ENCODE data around the gene COL18A1. TPM values are rescaled to one million over a fixed set of nuclear protein-coding genes. Genes with fewer than 3 reads are reported as not detected.

Gene COL18A1
- polyA plus RNA-seq, 4 donors = 2.2 to 34.3 (median 16.5) TPM

DNA sequence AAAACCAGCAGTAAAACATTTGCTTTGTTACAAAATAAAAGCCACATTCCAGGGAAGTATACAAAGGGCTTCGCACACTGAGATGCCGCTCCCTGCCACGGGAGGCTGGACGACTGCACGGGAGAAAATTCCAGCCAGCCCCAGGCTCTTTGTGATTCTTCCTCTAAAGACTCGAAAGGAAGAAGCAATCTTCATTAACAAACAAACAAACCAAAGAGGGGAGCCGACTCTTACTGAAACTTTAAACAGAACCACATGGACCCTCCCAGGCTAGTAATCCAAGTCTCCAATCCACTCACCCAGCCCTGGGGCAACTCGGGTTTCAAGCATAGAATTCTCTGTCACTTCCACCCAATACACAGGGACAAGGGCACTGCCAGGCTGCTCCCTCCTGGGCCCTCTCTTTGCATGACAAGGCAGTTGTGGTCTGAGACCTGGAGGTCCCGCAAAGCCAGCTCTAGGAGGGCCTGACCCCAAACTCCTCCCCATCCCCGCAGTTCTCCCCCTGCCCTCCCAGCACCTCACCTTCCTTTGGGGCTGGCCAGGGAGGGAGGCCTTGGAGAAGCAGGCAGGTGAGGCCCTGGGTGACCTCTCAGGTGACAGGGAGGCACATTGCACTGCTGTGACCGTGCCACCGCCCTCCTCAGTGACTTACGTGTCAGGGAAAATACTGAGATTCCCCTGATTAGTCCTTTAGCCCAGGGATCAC lies 26.6 kb upstream of the COL18A1 start:
- 45 to 50% (median 49%) methylated on average over 13 of the region's 13 CpGs for WGBS, 3 donors
- DNase-seq (no peak), FAIRE-seq (no peak)
- Histone ChIP-seq H3K9me3 (ENCODE audit: control insufficient read depth in 2 of 2, insufficient read depth in 1 of 2, low read depth in 1 of 2, low read length in 1 of 2) (peaks cover 0 to 11% of the 10 kb centered on the region in 2 donors), H3K36me3 (ENCODE audit: control insufficient read depth in 3 of 3, insufficient read depth in 2 of 3, low read depth in 1 of 3, low read length in 3 of 3) (no peaks in the 10 kb centered on the region), H3K27me3 (ENCODE audit: control insufficient read depth in 3 of 3, insufficient read depth in 3 of 3, low read length in 3 of 3) (peaks cover 0 to 3% (median 0%) of the 10 kb centered on the region in 3 donors), H3K4me1 (ENCODE audit: control insufficient read depth in 3 of 3, insufficient read depth in 2 of 3, low read depth in 1 of 3, low read length in 2 of 3) (no peaks in the 10 kb centered on the region), H3K27ac (ENCODE audit: low read depth in 1 of 3, low read length in 2 of 3) (peak overlapping the region in 1 of 3 donors; percentile 4), H3K4me3 (ENCODE audit: low read depth in 1 of 3, low read length in 3 of 3) (no peak overlapping the region)

DNA sequence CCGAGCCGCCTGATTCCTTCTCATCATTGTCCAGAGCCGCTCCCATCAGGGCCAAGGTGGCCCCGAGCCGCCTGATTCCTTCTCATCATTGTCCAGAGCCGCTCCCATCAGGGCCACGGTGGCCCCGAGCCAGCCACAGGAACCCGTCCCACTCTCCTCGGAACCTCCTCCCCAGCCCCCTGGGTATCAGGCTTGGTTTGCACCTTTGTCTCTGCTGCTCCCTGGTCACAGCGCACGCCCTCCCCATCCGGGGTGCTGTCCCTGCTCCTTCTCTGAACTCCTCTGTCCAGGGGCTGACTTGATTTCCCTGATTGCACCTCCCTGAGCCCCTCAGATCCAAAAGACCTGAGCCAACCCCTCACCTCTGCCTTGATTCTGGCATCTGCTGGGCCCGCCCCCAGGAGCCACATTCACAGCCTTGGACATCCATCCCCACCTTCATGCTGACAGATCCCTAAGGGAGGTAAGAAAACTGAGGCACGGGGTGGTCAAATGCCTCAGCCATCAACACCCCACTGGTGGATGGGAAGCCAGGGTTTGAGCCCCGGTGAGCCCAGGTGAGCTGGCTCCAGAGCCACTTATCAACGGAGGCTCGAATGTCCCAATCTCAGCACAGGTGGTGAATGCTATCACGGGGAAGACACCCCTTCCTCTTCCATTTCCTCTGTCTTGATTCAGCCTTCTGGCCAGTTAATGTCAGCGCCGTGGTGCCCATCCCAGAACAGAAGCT lies 25.6 kb upstream of the COL18A1 start:
- WGBS, 3 donors = 73 to 80% (median 74%) methylated on average over 16 to 19 of the region's 21 CpGs

DNA sequence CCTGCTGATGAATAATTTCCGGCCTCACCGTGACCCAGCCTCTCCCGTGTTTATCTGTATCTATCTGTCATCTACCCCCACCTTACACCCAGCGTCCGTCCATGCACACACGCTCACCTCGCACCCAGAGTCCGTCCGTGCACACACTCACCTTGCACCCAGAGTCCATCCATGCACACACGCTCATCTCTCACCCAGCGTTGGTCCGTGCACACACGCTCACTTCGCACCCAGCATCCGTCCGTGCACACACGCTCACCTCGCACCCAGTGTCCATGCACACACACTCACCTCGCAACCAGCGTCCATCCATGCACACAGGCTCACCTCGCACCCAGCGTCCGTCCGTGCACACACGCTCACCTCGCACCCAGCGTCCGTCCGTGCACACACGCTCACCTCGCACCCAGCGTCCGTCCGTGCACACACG lies 25.0 kb upstream of the COL18A1 start:
- no peaks in the 10 kb centered on the region for H3K4me1 ChIP-seq (ENCODE audit: control insufficient read depth in 3 of 3, insufficient read depth in 2 of 3, low read depth in 1 of 3, low read length in 2 of 3)
- H3K9me3 ChIP-seq (ENCODE audit: control insufficient read depth in 2 of 2, insufficient read depth in 1 of 2, low read depth in 1 of 2, low read length in 1 of 2) = peaks cover 0 to 11% of the 10 kb centered on the region in 2 donors
- H3K4me3 ChIP-seq (ENCODE audit: low read depth in 1 of 3, low read length in 3 of 3) = no peak overlapping the region
- 91 to 92% (median 92%) methylated on average over 27 to 32 of the region's 35 CpGs for WGBS, 3 donors
- FAIRE-seq = no peak
- no peak for DNase-seq
- H3K27me3 ChIP-seq (ENCODE audit: control insufficient read depth in 3 of 3, insufficient read depth in 3 of 3, low read length in 3 of 3) = peaks cover 0 to 7% (median 0%) of the 10 kb centered on the region in 3 donors
- H3K27ac ChIP-seq (ENCODE audit: low read depth in 1 of 3, low read length in 2 of 3) = no peak overlapping the region
- no peaks in the 10 kb centered on the region for H3K36me3 ChIP-seq (ENCODE audit: control insufficient read depth in 3 of 3, insufficient read depth in 2 of 3, low read depth in 1 of 3, low read length in 3 of 3)

More for the DNA sequence above, 25.6 kb upstream of the COL18A1 start:
- Histone ChIP-seq H3K9me3 (ENCODE audit: control insufficient read depth in 2 of 2, insufficient read depth in 1 of 2, low read depth in 1 of 2, low read length in 1 of 2) (peaks cover 0 to 11% of the 10 kb centered on the region in 2 donors), H3K36me3 (ENCODE audit: control insufficient read depth in 3 of 3, insufficient read depth in 2 of 3, low read depth in 1 of 3, low read length in 3 of 3) (no peaks in the 10 kb centered on the region), H3K4me3 (ENCODE audit: low read depth in 1 of 3, low read length in 3 of 3) (no peak overlapping the region), H3K27me3 (ENCODE audit: control insufficient read depth in 3 of 3, insufficient read depth in 3 of 3, low read length in 3 of 3) (peaks cover 0 to 7% (median 0%) of the 10 kb centered on the region in 3 donors), H3K4me1 (ENCODE audit: control insufficient read depth in 3 of 3, insufficient read depth in 2 of 3, low read depth in 1 of 3, low read length in 2 of 3) (no peaks in the 10 kb centered on the region), H3K27ac (ENCODE audit: low read depth in 1 of 3, low read length in 2 of 3) (no peak overlapping the region)
- FAIRE-seq (no peak), DNase-seq (no peak)

DNA sequence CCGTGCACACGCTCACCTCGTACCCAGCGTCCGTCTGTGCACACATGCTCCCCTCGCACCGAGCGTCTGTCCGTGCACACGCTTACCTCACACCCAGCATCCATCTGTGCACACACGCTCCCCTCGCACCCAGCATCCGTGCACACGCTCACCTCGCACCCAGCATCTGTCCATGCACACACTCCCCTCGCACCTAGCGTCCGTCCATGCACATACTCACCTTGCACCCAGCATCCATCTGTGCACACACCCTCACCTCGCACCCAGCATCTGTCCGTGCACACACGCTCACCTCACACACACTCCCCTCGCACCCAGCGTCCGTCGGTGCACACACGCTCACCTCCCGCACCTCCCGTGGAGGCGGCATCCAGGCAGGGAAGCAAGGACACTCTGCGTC lies 24.4 kb upstream of the COL18A1 start:
- Histone ChIP-seq H3K27ac (ENCODE audit: low read depth in 1 of 3, low read length in 2 of 3) (no peak overlapping the region), H3K4me3 (ENCODE audit: low read depth in 1 of 3, low read length in 3 of 3) (no peak overlapping the region), H3K36me3 (ENCODE audit: control insufficient read depth in 3 of 3, insufficient read depth in 2 of 3, low read depth in 1 of 3, low read length in 3 of 3) (no peaks in the 10 kb centered on the region), H3K4me1 (ENCODE audit: control insufficient read depth in 3 of 3, insufficient read depth in 2 of 3, low read depth in 1 of 3, low read length in 2 of 3) (no peaks in the 10 kb centered on the region), H3K27me3 (ENCODE audit: control insufficient read depth in 3 of 3, insufficient read depth in 3 of 3, low read length in 3 of 3) (peaks cover 0 to 7% (median 0%) of the 10 kb centered on the region in 3 donors), H3K9me3 (ENCODE audit: control insufficient read depth in 2 of 2, insufficient read depth in 1 of 2, low read depth in 1 of 2, low read length in 1 of 2) (peaks cover 0 to 11% of the 10 kb centered on the region in 2 donors)
- no peak for DNase-seq
- no peak for FAIRE-seq
- WGBS, 3 donors = 92 to 94% (median 94%) methylated on average over 30 of the region's 30 CpGs

DNA sequence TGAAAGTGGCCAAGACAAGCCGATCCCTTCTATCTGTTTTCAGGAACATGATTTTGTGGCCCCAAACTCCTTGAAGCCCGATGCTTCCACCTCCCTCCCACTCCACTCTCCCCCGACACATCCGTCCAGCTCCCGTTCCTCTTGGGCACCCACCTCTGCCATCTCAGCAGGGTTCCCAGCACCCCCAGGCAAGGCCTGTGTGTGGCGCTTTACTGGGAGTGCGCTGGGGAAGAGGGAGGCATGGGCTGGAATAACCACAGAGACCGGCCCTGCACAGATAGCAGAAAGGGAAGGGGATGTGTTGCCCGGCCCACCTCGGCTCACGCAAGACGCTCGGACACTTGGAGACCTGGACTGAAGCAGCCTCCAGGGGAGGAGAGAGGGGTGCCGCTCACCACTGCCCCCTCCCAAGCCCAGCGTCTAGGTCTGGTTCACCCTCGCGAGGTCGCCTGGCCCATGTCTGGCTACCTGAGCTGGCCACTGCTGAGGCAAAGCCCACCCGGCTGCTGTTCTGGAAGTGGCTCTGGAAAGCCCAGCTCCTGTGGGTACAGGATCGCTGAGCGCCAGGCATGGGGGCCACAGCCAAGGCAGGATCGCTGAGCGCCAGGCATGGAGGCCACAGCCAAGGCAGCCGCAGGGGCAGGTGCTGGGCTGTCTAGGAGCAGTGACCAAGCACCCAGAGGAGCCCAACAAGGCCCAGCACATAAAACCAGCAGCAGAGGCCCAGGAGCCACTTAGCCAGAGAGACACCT lies 23.8 kb upstream of the COL18A1 start:
- Histone ChIP-seq H3K9me3 (ENCODE audit: control insufficient read depth in 2 of 2, insufficient read depth in 1 of 2, low read depth in 1 of 2, low read length in 1 of 2) (peaks cover 0 to 11% of the 10 kb centered on the region in 2 donors), H3K4me1 (ENCODE audit: control insufficient read depth in 3 of 3, insufficient read depth in 2 of 3, low read depth in 1 of 3, low read length in 2 of 3) (no peaks in the 10 kb centered on the region), H3K27ac (ENCODE audit: low read depth in 1 of 3, low read length in 2 of 3) (no peak overlapping the region), H3K36me3 (ENCODE audit: control insufficient read depth in 3 of 3, insufficient read depth in 2 of 3, low read depth in 1 of 3, low read length in 3 of 3) (no peaks in the 10 kb centered on the region), H3K27me3 (ENCODE audit: control insufficient read depth in 3 of 3, insufficient read depth in 3 of 3, low read length in 3 of 3) (peaks cover 0 to 7% (median 0%) of the 10 kb centered on the region in 3 donors), H3K4me3 (ENCODE audit: low read depth in 1 of 3, low read length in 3 of 3) (no peak overlapping the region)
- DNase-seq = no peak
- FAIRE-seq = no peak
- WGBS, 3 donors = 88 to 92% (median 90%) methylated on average over 22 to 24 of the region's 24 CpGs

DNA sequence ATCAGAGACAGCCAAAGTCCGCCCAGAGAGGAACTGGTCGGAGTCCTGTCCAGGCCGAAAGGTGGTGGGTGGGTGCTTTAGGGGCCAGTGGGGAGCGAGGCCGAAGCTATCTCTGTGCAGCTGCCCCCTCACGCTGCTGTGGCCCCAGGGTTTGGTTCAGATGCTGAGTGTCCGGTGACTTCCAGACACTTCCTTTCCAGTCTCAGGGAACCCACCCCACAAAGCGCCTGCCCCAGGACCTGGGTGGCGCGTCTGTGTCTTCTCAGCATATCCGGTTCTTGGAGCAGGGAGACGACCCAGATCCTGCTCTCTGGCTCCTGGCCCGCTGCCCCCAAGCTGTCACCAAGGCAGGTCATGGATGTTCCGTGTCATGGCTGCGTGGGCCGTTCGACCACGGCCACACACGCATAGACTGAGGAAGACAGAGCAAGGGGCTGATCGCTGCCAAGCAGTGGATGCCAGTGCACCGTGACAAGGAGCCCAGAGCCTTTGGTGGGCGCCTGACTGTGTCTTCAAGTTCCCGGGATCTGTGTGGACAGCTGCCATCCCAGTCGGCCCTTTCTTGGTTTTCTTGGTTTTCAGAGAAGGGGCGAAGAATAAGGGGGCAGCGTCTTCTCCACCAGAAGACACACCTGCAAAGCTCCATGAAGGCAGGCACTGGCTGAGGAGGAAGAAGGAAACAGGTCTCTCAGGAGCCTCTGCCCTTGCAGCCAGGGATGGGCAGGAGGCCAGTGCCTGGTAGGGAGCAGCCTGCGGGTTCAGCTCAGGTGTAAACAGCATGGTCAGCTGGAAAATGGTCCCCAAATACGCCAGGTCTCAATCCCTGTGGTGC lies 22.9 kb upstream of the COL18A1 start:
- Histone ChIP-seq H3K27me3 (ENCODE audit: control insufficient read depth in 3 of 3, insufficient read depth in 3 of 3, low read length in 3 of 3) (peaks cover 0 to 7% (median 2%) of the 10 kb centered on the region in 3 donors), H3K27ac (ENCODE audit: low read depth in 1 of 3, low read length in 2 of 3) (no peak overlapping the region), H3K9me3 (ENCODE audit: control insufficient read depth in 2 of 2, insufficient read depth in 1 of 2, low read depth in 1 of 2, low read length in 1 of 2) (peaks cover 0 to 9% of the 10 kb centered on the region in 2 donors), H3K4me1 (ENCODE audit: control insufficient read depth in 3 of 3, insufficient read depth in 2 of 3, low read depth in 1 of 3, low read length in 2 of 3) (no peaks in the 10 kb centered on the region), H3K4me3 (ENCODE audit: low read depth in 1 of 3, low read length in 3 of 3) (no peak overlapping the region), H3K36me3 (ENCODE audit: control insufficient read depth in 3 of 3, insufficient read depth in 2 of 3, low read depth in 1 of 3, low read length in 3 of 3) (no peaks in the 10 kb centered on the region)
- FAIRE-seq = no peak
- no peak for DNase-seq
- WGBS, 3 donors = 78 to 88% (median 79%) methylated on average over 24 to 28 of the region's 28 CpGs

DNA sequence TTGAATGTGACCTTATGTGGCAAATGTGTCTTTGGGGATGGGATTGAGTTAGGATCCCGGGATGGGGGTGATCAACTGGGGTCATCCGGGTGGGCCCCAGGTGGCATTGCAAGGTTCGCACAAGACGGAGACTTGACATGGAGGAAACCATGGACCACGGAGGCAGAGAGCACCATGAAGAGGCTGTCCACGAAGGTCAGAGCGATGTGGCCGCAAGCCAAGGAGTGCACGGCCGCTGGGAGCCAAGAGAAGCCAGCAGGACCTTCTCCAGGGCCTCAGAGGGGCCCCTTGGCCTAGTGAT lies 22.3 kb upstream of the COL18A1 start:
- H3K4me3 ChIP-seq (ENCODE audit: low read depth in 1 of 3, low read length in 3 of 3) = no peak overlapping the region
- H3K4me1 ChIP-seq (ENCODE audit: control insufficient read depth in 3 of 3, insufficient read depth in 2 of 3, low read depth in 1 of 3, low read length in 2 of 3) = no peaks in the 10 kb centered on the region
- H3K9me3 ChIP-seq (ENCODE audit: control insufficient read depth in 2 of 2, insufficient read depth in 1 of 2, low read depth in 1 of 2, low read length in 1 of 2) = peaks cover 0 to 5% of the 10 kb centered on the region in 2 donors
- H3K27me3 ChIP-seq (ENCODE audit: control insufficient read depth in 3 of 3, insufficient read depth in 3 of 3, low read length in 3 of 3) = peaks cover 0 to 7% (median 3%) of the 10 kb centered on the region in 3 donors
- DNase-seq (no peak), FAIRE-seq (no peak)
- no peak overlapping the region for H3K27ac ChIP-seq (ENCODE audit: low read depth in 1 of 3, low read length in 2 of 3)
- H3K36me3 ChIP-seq (ENCODE audit: control insufficient read depth in 3 of 3, insufficient read depth in 2 of 3, low read depth in 1 of 3, low read length in 3 of 3) = no peaks in the 10 kb centered on the region
- WGBS, 3 donors = 90 to 95% (median 94%) methylated on average over 10 of the region's 10 CpGs

Data from small intestine (tissue), 7 donors.